Liver (tissue), 9 donors: ENCODE data around the gene COA8. TPM values are rescaled to one million over a fixed set of nuclear protein-coding genes. Genes with fewer than 3 reads are reported as not detected.
A peak's percentile ranks its signal among the peaks of the same experiment; 100 is the strongest.
"Not testable (repeated sequence)": the region's sequence is repeated elsewhere in the genome, so short reads cannot be mapped to it uniquely, and the experiment has no call there.

ENCODE experiments used
- DNase-seq: peaks from one replicate; pipeline ENCODE4 v3.0.0-alpha.2; 2017; ENCODE audit warnings: low spot score
- H3K27ac ChIP-seq, 2 donors: one replicate each; pipeline ENCODE4 v1.7.0; 2013; ENCODE audit warnings: inconsistent platforms in 2 of 2, low read length in 2 of 2, control low read depth in 1 of 2, low read depth in 1 of 2, mild to moderate bottlenecking in 1 of 2
- H3K27me3 ChIP-seq, 4 donors: one replicate each; pipeline versions ENCODE4 v1.6.1 to v1.7.0; 2013; ENCODE audit warnings: low read length in 3 of 4, inconsistent platforms in 1 of 4, mild to moderate bottlenecking in 1 of 4, moderate library complexity in 1 of 4; ENCODE audit not compliant: control insufficient read depth in 4 of 4, insufficient read depth in 4 of 4
- H3K36me3 ChIP-seq, 4 donors: one replicate each; pipeline versions ENCODE4 v1.6.1 to v1.7.0; 2013; ENCODE audit warnings: low read length in 3 of 4, mild to moderate bottlenecking in 3 of 4, low read depth in 1 of 4, moderate library complexity in 1 of 4; ENCODE audit not compliant: control insufficient read depth in 4 of 4, insufficient read depth in 3 of 4
- H3K4me1 ChIP-seq, 4 donors: one replicate each; pipeline versions ENCODE4 v1.6.1 to v1.7.0; 2013; ENCODE audit warnings: low read length in 3 of 4, mild to moderate bottlenecking in 3 of 4, moderate library complexity in 1 of 4; ENCODE audit not compliant: control insufficient read depth in 4 of 4, insufficient read depth in 4 of 4
- H3K4me3 ChIP-seq, 3 donors: one replicate each; pipeline versions ENCODE4 v1.6.1 to v1.7.0; 2013; ENCODE audit warnings: low read length in 3 of 3, control low read depth in 1 of 3, low read depth in 1 of 3, mild to moderate bottlenecking in 1 of 3
- H3K9ac ChIP-seq, 2 donors: one replicate each; pipeline ENCODE4 v1.7.0; 2013; ENCODE audit warnings: low read length in 2 of 2, mild to moderate bottlenecking in 2 of 2, moderate library complexity in 2 of 2, control low read depth in 1 of 2, low read depth in 1 of 2
- H3K9me3 ChIP-seq, 4 donors: one replicate each; pipeline versions ENCODE4 v1.6.1 to v1.7.0; 2013; ENCODE audit warnings: low read length in 3 of 4; ENCODE audit not compliant: control insufficient read depth in 4 of 4
- ATF3 ChIP-seq: IDR thresholded peaks from 2 replicates; pipeline ENCODE4 v1.6.1; 2016; ENCODE audit warnings: antibody characterized with exemption
- CTCF ChIP-seq: fragments of 150-350 bp; IDR thresholded peaks from 2 replicates; pipeline ENCODE4 v1.5.1; 2017; ENCODE audit warnings: improper control_type of control experiment, low read depth, low read length; ENCODE audit not compliant: missing input control
- EGR1 ChIP-seq, 2 donors: IDR thresholded peaks; 2 replicates each; pipeline ENCODE4 v1.6.1; 2016 to 2018; ENCODE audit warnings: antibody characterized with exemption in 2 of 2, low read depth in 2 of 2
- FOXA1 ChIP-seq: IDR thresholded peaks from 2 replicates; pipeline ENCODE4 v1.6.1; 2016; ENCODE audit warnings: antibody characterized with exemption
- FOXA2 ChIP-seq: IDR thresholded peaks from 2 replicates; pipeline ENCODE4 v1.6.1; 2016; ENCODE audit warnings: antibody characterized with exemption
- GABPA ChIP-seq, 2 donors: IDR thresholded peaks in 1 of 2; conservative IDR thresholded peaks in 1 of 2; 2 replicates each; pipeline ENCODE4 v1.6.1; 2016; ENCODE audit warnings: antibody characterized with exemption in 2 of 2, mild to moderate bottlenecking in 1 of 2, moderate library complexity in 1 of 2
- HNF4A ChIP-seq, 2 donors: conservative IDR thresholded peaks; 2 replicates each; pipeline ENCODE4 v1.6.1; 2016; ENCODE audit warnings: antibody characterized with exemption in 2 of 2, mild to moderate bottlenecking in 2 of 2
- HNF4G ChIP-seq: IDR thresholded peaks from 2 replicates; pipeline ENCODE4 v1.6.1; 2016; ENCODE audit warnings: antibody characterized with exemption
- JUND ChIP-seq, 2 donors: IDR thresholded peaks; 2 replicates each; pipeline ENCODE4 v1.6.1; 2016; ENCODE audit warnings: antibody characterized with exemption in 2 of 2
- MAX ChIP-seq: IDR thresholded peaks from 2 replicates; pipeline ENCODE4 v1.6.1; 2016; ENCODE audit warnings: antibody characterized with exemption
- NR2F2 ChIP-seq: IDR thresholded peaks from 2 replicates; pipeline ENCODE4 v1.6.1; 2016; ENCODE audit warnings: antibody characterized with exemption
- RAD21 ChIP-seq, 2 donors: IDR thresholded peaks; 2 replicates each; pipeline ENCODE4 v1.6.1; 2016; ENCODE audit warnings: antibody characterized with exemption in 2 of 2, mild to moderate bottlenecking in 2 of 2
- REST ChIP-seq: IDR thresholded peaks from 2 replicates; pipeline ENCODE4 v1.6.1; 2016; ENCODE audit warnings: antibody characterized with exemption, mild to moderate bottlenecking
- RXRA ChIP-seq, 2 donors: IDR thresholded peaks; 2 replicates each; pipeline ENCODE4 v1.6.1; 2017 to 2018; ENCODE audit warnings: antibody characterized with exemption in 2 of 2, mild to moderate bottlenecking in 1 of 2
- SP1 ChIP-seq: IDR thresholded peaks from 2 replicates; pipeline ENCODE4 v1.6.1; 2018; ENCODE audit warnings: antibody characterized with exemption, mild to moderate bottlenecking
- TAF1 ChIP-seq: conservative IDR thresholded peaks from 2 replicates; pipeline ENCODE4 v1.6.1; 2016; ENCODE audit warnings: antibody characterized with exemption, mild to moderate bottlenecking
- YY1 ChIP-seq: IDR thresholded peaks from 2 replicates; pipeline ENCODE4 v1.6.1; 2016; ENCODE audit warnings: antibody characterized with exemption, mild to moderate bottlenecking
- ZBTB33 ChIP-seq: IDR thresholded peaks from 2 replicates; pipeline ENCODE4 v1.6.1; 2016; ENCODE audit warnings: antibody characterized with exemption
- WGBS: extraction: QIAGEN DNeasy Blood & Tissue Kit; methylation state at CpG from one replicate; pipeline ENCODE4 v1.1.7; 2013; 5-methylcytosine and 5-hydroxymethylcytosine counted together
- polyA plus RNA-seq, 2 donors: library from polyadenylated mRNA; stranded (reverse) in 1 of 2; unstranded in 1 of 2; fragments of 200-250 nt in 1 of 2; fragments of >200 nt in 1 of 2; fragmentation: Nextera tagmentation in 1 of 2; extraction: Ambion mirVana in 1 of 2; gene quantifications; one replicate each; pipeline versions ENCODE4 v1.2.1 to v1.2.3, GENCODE V29; 2013 to 2015
- total RNA-seq, 2 donors: library from RNA; depleted of rRNA; stranded (reverse); fragments of >200 nt; gene quantifications; one replicate each; pipeline ENCODE4 v1.2.3, GENCODE V29; 2014
- donor health status: healthy.
- donor health status: healthy.
- donor health status: healthy.
- donor health status: healthy.
- donor health status: healthy.

COA8 gene
- total and polyA plus RNA-seq, 4 donors: 8.3 to 35.5 (median 17.0) TPM

- H3K27me3 ChIP-seq, H3K36me3 ChIP-seq, DNase-seq, H3K27ac ChIP-seq, H3K4me3 ChIP-seq, H3K9me3 ChIP-seq, H3K9ac ChIP-seq: not testable (repeated sequence)
- 64% methylated on average over 17 of the region's 17 CpGs for WGBS
- peak; percentile 14 for TF ChIP-seq SP1
- H3K4me1 ChIP-seq: peaks cover 36 to 78% (median 47%) of the 10 kb centered on the region in 4 donors
These were observed 37.1 kb upstream of the COA8 start for GRCh38 chr14:103525430-103526246.

- Histone ChIP-seq H3K36me3 (no peaks in the 10 kb centered on the region), H3K4me3 (no peak overlapping the region), H3K4me1 (peaks cover 29 to 78% (median 46%) of the 10 kb centered on the region in 4 donors), H3K27me3 (no peaks in the 10 kb centered on the region), H3K9ac (no peak overlapping the region), H3K27ac (no peak overlapping the region), H3K9me3 (no peaks in the 10 kb centered on the region)
- 55% methylated on average over 8 of the region's 8 CpGs for WGBS
- no peak for DNase-seq
- TF ChIP-seq MAX (no peak), RAD21 (IDR thresholded peaks at IDR 0.05) (no peak), EGR1 (IDR thresholded peaks at IDR 0.05; ENCODE audit: low read depth in 2 of 2) (no peak), SP1 (peak; percentile 10), REST (no peak), HNF4A (conservative IDR thresholded peaks at IDR 0.05) (peak in 1 of 2 donors; percentile 19), HNF4G (no peak), GABPA (IDR thresholded peaks at IDR 0.05 in 1 of 2, conservative IDR thresholded peaks at IDR 0.05 in 1 of 2) (no peak), FOXA1 (no peak), ZBTB33 (no peak), ATF3 (no peak), NR2F2 (no peak), CTCF (no peak), RXRA (IDR thresholded peaks at IDR 0.05) (peak in 1 of 2 donors; percentile 16), TAF1 (no peak), JUND (IDR thresholded peaks at IDR 0.05) (no peak), FOXA2 (no peak), YY1 (no peak)
These were observed 36.4 kb upstream of the COA8 start for GRCh38 chr14:103526247-103526913.
